HepG2 (cell line): ENCODE data around the gene CD86. TPM values are rescaled to one million over a fixed set of nuclear protein-coding genes. Genes with fewer than 3 reads are reported as not detected.

Source experiments
- ATAC-seq: fragments of 200-7000 bp; cut with Tn5 transposase; 3 replicates; pipeline ENCODE4 v1.9.1; 2020; ENCODE audit warnings: mild to moderate bottlenecking, moderate library complexity
- BruUV-seq: library from RNA; stranded (reverse); fragments of 400-500 nt; replicated peaks from 2 replicates; lab custom pipeline; 2021; lab: Mats Ljungman, UMichigan
- CTCF ChIA-PET: fragments of 300-600 bp; formaldehyde crosslinking; extraction: SDS; loops from one replicate; lab custom pipeline; 2021; ENCODE audit warnings: low total read pairs, inconsistent platforms, low intra/inter-chr PET ratio; lab: Yijun Ruan, JAX
- POLR2A ChIA-PET: fragments of 350-600 bp; sonication (Branson Sonifier 250); formaldehyde crosslinking; loops from one replicate; lab custom pipeline; 2020; ENCODE audit warnings: antibody characterized with exemption, inconsistent platforms; lab: Yijun Ruan, JAX
- DNase-seq: peaks from one replicate; pipeline ENCODE4 v3.0.0-alpha.2; 2015; ENCODE audit warnings: low spot score
- FAIRE-seq: peaks from 3 replicates; lab custom pipeline; 2011; peaks lifted over from hg19 to GRCh38; lab: Jason Lieb, UNC
- H2AFZ ChIP-seq: one replicate; pipeline ENCODE4 v1.6.1; 2011; ENCODE audit warnings: low read length, inconsistent platforms
- H3K27ac ChIP-seq: fragments of 300-600 bp; 3 replicates; pipeline ENCODE4 v1.8.0; 2011; ENCODE audit warnings: mixed run types, mild to moderate bottlenecking, mixed read lengths, low read length, inconsistent platforms; ENCODE audit not compliant: insufficient read depth; ENCODE audit errors: extremely low read length
- H3K27me3 ChIP-seq, 2 experiments: fragments of 200-600 bp in 1 of 2; 2 replicates in 1 of 2; 3 replicates in 1 of 2; pipeline versions ENCODE4 v1.6.0 to v1.8.0; 2011; ENCODE audit warnings: low read length in 2 of 2, mild to moderate bottlenecking in 2 of 2, moderate library complexity in 2 of 2, inconsistent platforms in 1 of 2; ENCODE audit not compliant: insufficient read depth in 2 of 2, control insufficient read depth in 1 of 2
- H3K36me3 ChIP-seq, 2 experiments: fragments of 200-600 bp in 1 of 2; replicated peaks in 1 of 2; 2 replicates in 1 of 2; 3 replicates in 1 of 2; pipeline versions ENCODE4 v1.5.1 to v1.8.0; 2011; ENCODE audit warnings: low read length in 2 of 2, inconsistent platforms in 1 of 2; ENCODE audit not compliant: insufficient read depth in 2 of 2, control insufficient read depth in 1 of 2
- H3K4me1 ChIP-seq: 2 replicates; pipeline ENCODE4 v1.5.1; 2012; ENCODE audit warnings: low read length, inconsistent platforms; ENCODE audit not compliant: insufficient read depth
- H3K4me2 ChIP-seq: 2 replicates; pipeline ENCODE4 v1.6.0; 2011; ENCODE audit warnings: low read depth, low read length, inconsistent platforms
- H3K4me3 ChIP-seq, 3 experiments: fragments of 200-600 bp in 1 of 3; sonication (generic), shearing (Covaris generic) in 1 of 3; replicated peaks in 1 of 3; 2 replicates each; pipeline ENCODE4 v1.5.1; 2011 to 2016; ENCODE audit warnings: low read length in 3 of 3, inconsistent platforms in 2 of 3, low read depth in 2 of 3, mild to moderate bottlenecking in 2 of 3, control low read depth in 1 of 3, mixed read lengths in 1 of 3; ENCODE audit not compliant: insufficient read depth in 1 of 3
- H3K79me2 ChIP-seq: one replicate; pipeline ENCODE4 v1.6.1; 2011; ENCODE audit warnings: low read length, inconsistent platforms; ENCODE audit not compliant: insufficient read depth
- H3K9ac ChIP-seq: 2 replicates; pipeline ENCODE4 v1.6.0; 2011; ENCODE audit warnings: mild to moderate bottlenecking, low read depth, low read length, inconsistent platforms; ENCODE audit not compliant: insufficient read depth
- H3K9me3 ChIP-seq: 2 replicates; pipeline ENCODE4 v1.5.1; 2012; ENCODE audit warnings: mild to moderate bottlenecking, low read length
- H4K20me1 ChIP-seq: 2 replicates; pipeline ENCODE4 v1.6.0; 2011; ENCODE audit warnings: inconsistent platforms, mild to moderate bottlenecking, low read length, moderate library complexity; ENCODE audit not compliant: insufficient read depth
- ARID3A ChIP-seq: IDR thresholded peaks from 2 replicates; pipeline ENCODE4 v1.6.1; 2012; ENCODE audit warnings: low read depth, low read length, improper control_type of control experiment
- ATF7-NPFF ChIP-seq: sonication (generic); formaldehyde crosslinking; IDR thresholded peaks from 2 replicates; pipeline ENCODE4 v1.8.1; 2023; ENCODE audit warnings: mild to moderate bottlenecking, low read depth, missing genetic modification reagents, moderate library complexity
- ERF ChIP-seq: IDR thresholded peaks from 2 replicates; pipeline ENCODE4 v1.6.1; 2018; ENCODE audit warnings: missing biosample characterization, missing genetic modification reagents
- FOXP4 ChIP-seq: sonication (generic); formaldehyde crosslinking; IDR thresholded peaks from 2 replicates; pipeline ENCODE4 v1.4.0; 2020; ENCODE audit warnings: missing genetic modification reagents
- IRF9 ChIP-seq: sonication (generic); formaldehyde crosslinking; IDR thresholded peaks from 2 replicates; pipeline ENCODE4 v1.8.0; 2022; ENCODE audit warnings: missing genetic modification reagents, mild to moderate bottlenecking, borderline replicate concordance
- JARID2 ChIP-seq: sonication (generic); formaldehyde crosslinking; IDR thresholded peaks from 2 replicates; pipeline ENCODE4 v1.8.1; 2023; ENCODE audit warnings: missing genetic modification reagents, inconsistent platforms; ENCODE audit not compliant: insufficient replicate concordance
- KLF9 ChIP-seq: IDR thresholded peaks from 2 replicates; pipeline ENCODE4 v1.6.1; 2016; ENCODE audit warnings: low read depth
- NFKBIZ ChIP-seq: IDR thresholded peaks from 2 replicates; pipeline ENCODE4 v1.6.1; 2018; ENCODE audit warnings: missing genetic modification reagents, missing compliant biosample characterization
- NR2C2 ChIP-seq: sonication (generic); formaldehyde crosslinking; IDR thresholded peaks from 2 replicates; pipeline ENCODE4 v1.4.0; 2020; ENCODE audit warnings: missing genetic modification reagents, mild to moderate bottlenecking, moderate library complexity, borderline replicate concordance
- PATZ1 ChIP-seq: sonication (generic); formaldehyde crosslinking; IDR thresholded peaks from 2 replicates; pipeline ENCODE4 v1.4.0; 2020; ENCODE audit warnings: missing genetic modification reagents
- SP4 ChIP-seq: sonication (generic); formaldehyde crosslinking; IDR thresholded peaks from 2 replicates; pipeline ENCODE4 v1.8.1; 2023; ENCODE audit warnings: mild to moderate bottlenecking, missing genetic modification reagents
- UBTF ChIP-seq: sonication (generic); formaldehyde crosslinking; IDR thresholded peaks from 2 replicates; pipeline ENCODE4 v1.4.0; 2020; ENCODE audit warnings: mild to moderate bottlenecking, missing genetic modification reagents
- ZMAT3 ChIP-seq: sonication (generic); formaldehyde crosslinking; conservative IDR thresholded peaks from 2 replicates; pipeline ENCODE4 v1.7.0; 2021; ENCODE audit warnings: missing genetic modification reagents
- ZNF34 ChIP-seq: sonication (generic); formaldehyde crosslinking; IDR thresholded peaks from 2 replicates; pipeline ENCODE4 v1.4.0; 2020; ENCODE audit warnings: mild to moderate bottlenecking, missing genetic modification reagents, borderline replicate concordance
- ZNF564 ChIP-seq: sonication (generic); formaldehyde crosslinking; IDR thresholded peaks from 2 replicates; pipeline ENCODE4 v1.8.1; 2023; ENCODE audit warnings: mild to moderate bottlenecking, missing genetic modification reagents
- WGBS: methylation state at CpG from one replicate; pipeline ENCODE4 v1.1.6; 2017; ENCODE audit warnings: low lambda C conversion rate; 5-methylcytosine and 5-hydroxymethylcytosine counted together
- in situ Hi-C: cut with HindIII; loops from 2 replicates; pipeline ENCODE4 v1.10.0; 2017; ENCODE audit warnings: low pct_unique_long_range_greater_than_20kb; ENCODE audit not compliant: extremely low pct_ligation_motif_present
- intact Hi-C: fragments of 100-400 bp; cut with micrococcal nuclease; formaldehyde crosslinking; loops from one replicate; pipeline ENCODE4 v1.10.0; 2022; ENCODE audit not compliant: unreplicated experiment
- polyA plus RNA-seq, 8 experiments: library from polyadenylated mRNA; depleted of rRNA in 3 of 8; stranded (reverse) in 7 of 8; unstranded in 1 of 8; fragments of >200 nt; fragmentation: Illumina TruSeq in 4 of 8; extraction: Trizol in 4 of 8; gene quantifications; 2 replicates each; pipeline versions ENCODE4 v1.2.1 to v1.2.3, GENCODE V29; 2011 to 2016; ENCODE audit warnings: low read depth in 4 of 8, missing spikeins in 1 of 8, mixed read lengths in 1 of 8; ENCODE audit not compliant: insufficient read depth in 1 of 8
- total RNA-seq, 5 experiments: library from RNA; depleted of rRNA; stranded (reverse); fragments of >200 nt; fragmentation: Illumina TruSeq; extraction: Trizol; gene quantifications; 2 replicates each; pipeline ENCODE4 v1.2.3, GENCODE V29; 2016; ENCODE audit warnings: low read depth in 1 of 5

The CD86 gene
- total and polyA plus RNA-seq, 2 of the 13 experiments (the other 11 are each of a cell fraction or from before 2014, with no cell fraction given): not detected

- intact Hi-C loops (no loop called here), in situ Hi-C loops (no loop called here)
- no peak for DNase-seq
- no TSS peak for BruUV-seq
- POLR2A ChIA-PET: no interaction called here
- Histone ChIP-seq H3K27ac (no peak overlapping the region), H3K27me3 (peaks cover 0 to 2% of the 10 kb centered on the region in 2 experiments; a peak in 1 of 5 replicates), H3K4me1 (no peaks in the 10 kb centered on the region), H3K4me3 (no peak overlapping the region), H3K4me2 (no peak overlapping the region), H3K9ac (no peak overlapping the region), H3K36me3 (no peaks in the 10 kb centered on the region), H3K79me2 (no peaks in the 10 kb centered on the region), H2AFZ (no peak overlapping the region), H4K20me1 (no peaks in the 10 kb centered on the region), H3K9me3 (no peaks in the 10 kb centered on the region)
- no peak for FAIRE-seq
- CTCF ChIA-PET: no interaction called here
- ATAC-seq: no peak
- 0% methylated on average over 1 of the region's 1 CpG for WGBS
- TF ChIP-seq FOXP4 (CRISPR knock-in tag): no peak
- no peak for TF ChIP-seq SP4 (CRISPR knock-in tag)
- TF ChIP-seq PATZ1 (CRISPR knock-in tag): no peak
- no peak for TF ChIP-seq JARID2
- no peak for TF ChIP-seq KLF9 (CRISPR knock-in tag)
- TF ChIP-seq ATF7-NPFF (CRISPR knock-in tag): no peak
- TF ChIP-seq UBTF: no peak
- no peak for TF ChIP-seq ERF (CRISPR knock-in tag)
- TF ChIP-seq ZNF34 (CRISPR knock-in tag): no peak
- no peak for TF ChIP-seq IRF9 (CRISPR knock-in tag)
- no peak for TF ChIP-seq ARID3A
- no peak for TF ChIP-seq NFKBIZ (CRISPR knock-in tag)
- no peak for TF ChIP-seq ZNF564 (CRISPR knock-in tag)
- TF ChIP-seq ZMAT3: no peak
- no peak for TF ChIP-seq NR2C2
Measured at GRCh38 chr3:122111974-122112373, 56.8 kb downstream of the CD86 start.
